ENCODE data around the gene CENPH. TPM values are rescaled to one million over a fixed set of nuclear protein-coding genes. Genes with fewer than 3 reads are reported as not detected.
"Not testable (repeated sequence)": the region's sequence is repeated elsewhere in the genome, so short reads cannot be mapped to it uniquely, and the experiment has no call there.

The CENPH gene
- total RNA-seq, 1 experiment from 2014 or later: 45.8 TPM

GRCh38 chr5:69209602-69210001 lies 20.2 kb downstream of the CENPH start:
- DNase-seq (ENCODE audit: low spot score): no peak

DNA sequence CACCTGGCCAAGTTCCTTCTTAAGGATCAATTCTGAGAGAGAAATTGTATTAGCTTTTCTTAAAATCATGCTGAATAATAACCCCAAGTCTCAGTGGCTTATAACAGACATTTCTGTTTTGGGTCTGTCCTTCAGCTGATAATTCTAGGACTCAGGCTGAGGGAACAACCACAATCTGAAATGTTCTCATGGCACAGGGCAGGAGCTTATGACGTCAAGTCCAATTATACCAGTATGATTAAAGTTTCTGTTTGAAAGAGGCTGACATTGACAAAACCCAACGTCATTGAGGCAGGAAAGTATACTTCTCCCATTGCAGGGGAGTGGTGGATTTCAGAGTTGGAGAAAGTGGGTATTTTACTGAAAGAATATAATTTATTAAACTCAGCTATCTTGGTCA lies 21.8 kb downstream of the CENPH start:
- DNase-seq (ENCODE audit: low spot score): no peak

- DNase-seq (ENCODE audit: low spot score): no peak
Measured at GRCh38 chr5:69212022-69212421, 22.6 kb downstream of the CENPH start.

DNA sequence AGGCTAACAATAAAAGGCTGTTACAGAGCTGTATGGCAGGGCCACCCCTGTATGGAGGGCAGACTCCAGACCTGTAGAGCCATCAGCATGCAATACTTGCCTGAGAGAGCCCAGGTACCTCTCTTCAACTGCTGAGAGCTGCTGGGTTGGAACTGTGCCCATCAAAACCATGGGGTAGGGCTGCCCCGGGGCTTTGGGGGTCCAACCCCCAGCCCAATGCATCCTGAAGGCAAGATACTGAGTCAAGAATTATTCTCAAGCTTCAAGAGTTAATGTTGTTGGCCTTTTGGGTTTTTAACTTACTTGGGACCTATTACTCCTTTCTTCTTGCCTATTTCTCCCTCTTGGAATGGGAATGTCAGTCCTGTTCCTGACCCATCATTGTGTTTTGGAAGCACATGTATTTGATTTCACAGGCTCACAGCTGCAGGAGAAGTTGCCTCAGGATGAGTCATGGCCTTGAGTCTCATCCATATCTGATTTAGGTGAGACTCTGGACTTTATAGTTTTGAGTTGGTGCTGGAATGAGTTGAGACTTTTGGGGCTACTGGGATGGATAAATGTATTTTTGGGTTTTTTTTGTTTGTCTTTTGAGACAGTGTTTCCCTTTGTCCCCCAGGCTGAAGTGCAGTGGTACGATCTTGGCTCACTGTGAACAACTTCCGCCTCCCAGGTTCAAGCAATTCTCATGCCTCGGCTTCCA lies 24.3 kb downstream of the CENPH start:
- no peak for DNase-seq (ENCODE audit: low spot score)

DNA sequence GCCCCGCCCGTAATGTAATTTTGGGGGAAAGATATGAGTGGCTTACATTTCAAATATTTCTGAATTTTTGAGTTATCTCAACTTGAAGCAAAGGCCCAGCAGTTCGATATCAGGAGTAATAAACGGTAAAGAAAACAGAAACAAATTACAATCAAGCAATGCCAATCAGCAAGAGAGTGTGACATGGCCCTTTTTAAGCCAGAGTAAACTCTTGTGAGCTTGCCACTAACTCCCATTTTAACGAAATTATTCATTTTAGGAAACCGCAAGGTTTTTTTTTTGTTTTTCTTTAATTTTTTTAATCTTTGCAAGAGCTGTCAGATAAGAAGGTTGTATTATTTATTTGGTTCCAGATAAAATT lies 27.7 kb downstream of the CENPH start:
- DNase-seq (ENCODE audit: low spot score): no peak

GRCh38 chr5:69217548-69218526 lies 28.5 kb downstream of the CENPH start:
- DNase-seq (ENCODE audit: low spot score): peak; percentile 87

DNA sequence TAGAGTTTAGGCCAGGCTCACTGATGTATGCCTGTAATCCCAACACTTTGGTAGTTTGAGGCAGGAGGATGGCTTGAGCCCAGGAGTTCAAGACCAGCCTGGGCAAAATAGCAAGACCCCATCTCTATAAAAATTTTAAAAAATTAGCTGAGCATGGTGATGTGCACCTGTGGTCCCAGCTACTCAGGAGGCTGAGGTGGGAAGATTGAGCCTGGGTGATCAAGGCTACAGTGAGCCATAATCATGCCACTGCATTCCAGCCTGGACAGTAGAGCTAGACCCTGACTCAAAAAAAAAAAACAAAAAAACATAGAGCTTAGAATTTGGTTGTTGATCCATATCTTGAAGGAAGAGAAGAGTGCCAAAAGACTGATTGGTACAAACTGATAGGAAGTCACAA lies 30.6 kb downstream of the CENPH start:
- DNase-seq (ENCODE audit: low spot score): no peak

GRCh38 chr5:69220371-69220770 lies 31.0 kb downstream of the CENPH start:
- not testable (repeated sequence) for DNase-seq (ENCODE audit: low spot score)

DNA sequence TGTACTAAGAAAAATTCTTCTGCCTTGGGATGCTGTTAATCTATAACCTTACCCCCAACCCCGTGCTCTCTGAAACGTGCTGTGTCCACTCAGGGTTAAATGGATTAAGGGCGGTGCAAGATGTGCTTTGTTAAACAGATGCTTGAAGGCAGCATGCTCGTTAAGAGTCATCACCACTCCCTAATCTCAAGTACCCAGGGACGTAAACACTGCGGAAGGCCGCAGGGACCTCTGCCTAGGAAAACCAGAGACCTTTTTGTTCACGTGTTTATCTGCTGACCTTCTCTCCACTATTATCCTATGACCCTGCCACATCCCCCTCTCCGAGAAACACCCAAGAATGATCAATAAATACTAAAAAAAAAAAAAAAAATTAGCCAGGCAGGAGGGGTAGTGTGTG lies 31.4 kb downstream of the CENPH start:
- DNase-seq (ENCODE audit: low spot score): not testable (repeated sequence)

GRCh38 chr5:69224520-69224919 lies 35.1 kb downstream of the CENPH start:
- no peak for DNase-seq (ENCODE audit: low spot score)

GRCh38 chr5:69225860-69226259 lies 36.5 kb downstream of the CENPH start:
- DNase-seq (ENCODE audit: low spot score): no peak

DNA sequence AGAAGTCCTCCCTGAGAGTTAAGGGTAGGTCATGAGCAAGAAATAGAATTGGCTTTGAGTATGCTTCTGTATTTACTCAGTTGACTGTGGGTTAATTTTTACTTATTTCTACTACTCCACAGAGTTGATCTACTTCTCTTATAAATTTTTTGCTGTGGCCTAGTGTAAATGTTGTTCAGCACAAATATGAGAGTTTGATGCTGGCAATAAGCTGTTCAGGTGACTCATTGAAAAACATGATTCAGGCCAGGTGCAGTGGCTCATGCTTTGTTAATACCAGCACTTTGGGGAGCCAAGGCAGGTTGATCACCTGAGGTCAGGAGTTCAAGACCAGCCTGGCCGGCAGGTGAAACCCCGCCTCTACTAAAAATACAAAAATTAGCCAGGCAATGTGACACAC lies 40.8 kb downstream of the CENPH start:
- no peak for DNase-seq (ENCODE audit: low spot score)

DNA sequence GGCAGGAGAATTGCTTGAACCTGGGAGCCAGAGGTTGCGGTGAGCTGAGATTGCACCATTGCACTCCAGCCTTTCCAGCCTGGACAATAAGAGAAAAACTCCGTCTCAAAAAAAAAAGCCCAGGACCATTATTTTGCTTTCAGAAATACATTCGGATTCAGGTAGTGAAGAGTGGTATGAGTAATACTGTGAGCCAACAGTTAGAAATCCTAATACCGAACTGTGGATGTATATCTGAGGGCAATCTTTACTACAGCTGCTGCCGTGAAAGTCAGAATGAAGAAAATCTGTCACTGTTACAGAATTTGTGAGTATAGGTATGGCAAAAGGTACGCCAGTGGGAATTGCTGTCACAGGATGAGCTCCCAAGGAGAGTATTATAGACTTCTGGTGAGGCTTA lies 41.9 kb downstream of the CENPH start:
- DNase-seq (ENCODE audit: low spot score): no peak

DNA sequence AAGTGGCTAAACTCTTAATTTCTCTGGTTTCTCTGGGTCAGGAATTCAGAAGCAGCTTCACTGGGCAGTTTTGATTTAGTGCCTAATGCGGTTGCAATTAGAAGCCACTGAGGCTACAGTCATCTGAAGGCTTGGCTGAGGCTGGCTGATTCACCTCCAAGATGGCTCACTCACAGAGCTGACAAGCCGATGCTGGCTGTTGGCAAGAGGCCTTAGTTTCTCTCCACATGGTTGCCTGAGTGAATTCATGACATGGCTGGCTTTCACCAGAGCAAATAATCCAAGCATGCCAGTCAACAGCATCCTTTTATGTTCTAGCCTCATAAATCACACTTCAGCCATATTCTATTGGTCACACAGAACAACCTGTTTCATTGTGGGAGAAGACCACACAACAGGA lies 42.5 kb downstream of the CENPH start:
- DNase-seq (ENCODE audit: low spot score): no peak

- DNase-seq (ENCODE audit: low spot score): peak; percentile 90
Measured at GRCh38 chr5:69234457-69235268, 45.3 kb downstream of the CENPH start, which contains the start of gene CDK7. Gene CDK7, plus strand, starts transcription at chr5:69234886. Its CDS starts 90 bp downstream, at chr5:69234976.

- not testable (repeated sequence) for DNase-seq (ENCODE audit: low spot score)
Measured at GRCh38 chr5:69236733-69237132, 47.4 kb downstream of the CENPH start.

GRCh38 chr5:69237877-69238276 lies 48.5 kb downstream of the CENPH start:
- DNase-seq (ENCODE audit: low spot score): no peak

DNA sequence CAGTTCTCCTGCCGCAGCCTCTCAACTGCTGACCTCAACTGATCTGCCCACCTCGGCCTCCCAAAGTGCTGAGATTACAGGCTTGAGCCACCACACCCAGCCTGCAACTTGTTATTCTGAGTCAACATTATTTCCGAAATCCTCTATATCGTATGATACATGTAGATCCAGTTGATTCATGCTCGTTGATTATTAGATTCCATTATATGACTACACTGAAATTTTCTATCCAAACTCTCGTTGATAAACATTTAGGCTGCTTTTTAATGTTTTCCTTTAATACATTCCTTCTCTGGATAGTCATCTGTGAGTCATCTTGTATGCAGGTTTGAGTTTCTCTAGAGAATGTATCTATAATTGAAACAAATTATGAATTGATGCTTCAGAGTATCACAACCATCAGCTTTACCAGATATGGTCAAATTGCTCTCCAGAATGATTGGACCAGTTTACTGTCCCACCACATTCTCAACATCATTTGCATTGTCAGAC lies 49.4 kb downstream of the CENPH start:
- no peak for DNase-seq (ENCODE audit: low spot score)

GRCh38 chr5:69242215-69242927 lies 53.0 kb downstream of the CENPH start:
- no peak for DNase-seq (ENCODE audit: low spot score)

DNA sequence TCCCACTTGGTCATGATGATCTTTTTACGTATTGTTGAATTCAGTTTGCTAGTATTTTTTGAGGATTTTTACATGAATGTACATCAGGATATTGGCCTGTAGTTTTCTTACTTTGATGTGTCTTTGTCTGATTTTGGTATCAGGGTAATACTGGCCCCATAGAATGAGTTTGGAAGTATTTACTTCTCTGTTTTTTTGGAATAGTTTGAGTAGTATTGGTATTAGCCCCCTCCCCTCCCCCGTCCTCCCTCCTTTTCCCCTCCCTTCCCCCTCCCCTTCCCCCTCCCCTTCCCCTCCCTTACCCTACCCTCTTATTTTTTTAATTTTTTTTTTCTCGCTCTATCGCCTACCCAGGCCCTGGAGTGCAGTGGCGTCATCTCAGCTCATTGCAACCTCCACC lies 55.6 kb downstream of the CENPH start:
- no peak for DNase-seq (ENCODE audit: low spot score)

- DNase-seq (ENCODE audit: low spot score): no peak
Measured at GRCh38 chr5:69248019-69248418, 58.6 kb downstream of the CENPH start.
